T-cell (primary cell): ENCODE results near the gene SRPK3. TPM values are rescaled to one million over a fixed set of nuclear protein-coding genes. Genes with fewer than 3 reads are reported as not detected.

Experiments used
- ATAC-seq, 4 experiments: fragments of 200-7000 bp in 3 of 4; fragments of 150-1000 bp in 1 of 4; cut with Tn5 transposase; replicated peaks in 1 of 4; 1 replicate in 3 of 4; 2 replicates in 1 of 4; pipeline ENCODE4 v1.10.0; 2021; ENCODE audit warnings: moderate library complexity in 3 of 4, mild to moderate bottlenecking in 2 of 4, moderate number of reproducible peaks in 1 of 4
- CTCF ChIA-PET, 2 donors: fragments of 300-600 bp; sonication (Branson Sonifier 250); formaldehyde crosslinking; loops; one replicate each; lab custom pipeline; 2022; ENCODE audit warnings: antibody characterized with exemption in 2 of 2; lab: Charles Lee
- POLR2A ChIA-PET, 2 donors: fragments of 300-600 bp; sonication (Branson Sonifier 250); formaldehyde crosslinking; loops; one replicate each; lab custom pipeline; 2022; ENCODE audit warnings: antibody characterized with exemption in 2 of 2; lab: Charles Lee
- DNase-seq, 35 experiments: peaks; one replicate each; pipeline versions ENCODE4 v3.0.0 to v3.0.0-alpha.2; 2013 to 2023
- H3K27ac ChIP-seq: one replicate; pipeline ENCODE4 v1.5.1; 2013; ENCODE audit warnings: low read length
- H3K27me3 ChIP-seq, 2 experiments: replicated peaks in 1 of 2; 1 replicate in 1 of 2; 2 replicates in 1 of 2; pipeline versions ENCODE4 v1.6.1 to v1.7.0; 2013; ENCODE audit warnings: low read length in 1 of 2, mixed read lengths in 1 of 2; ENCODE audit not compliant: control insufficient read depth in 2 of 2, insufficient read depth in 2 of 2; ENCODE audit errors: extremely low read depth in 1 of 2
- H3K36me3 ChIP-seq, 2 donors: 1 replicate in 1 of 2; 2 replicates in 1 of 2; pipeline versions ENCODE4 v1.6.1 to v1.7.0; 2013; ENCODE audit warnings: low read length in 1 of 2; ENCODE audit not compliant: control insufficient read depth in 2 of 2, insufficient read depth in 1 of 2; ENCODE audit errors: extremely low read depth in 1 of 2
- H3K4me1 ChIP-seq, 2 experiments: 1 replicate in 1 of 2; 2 replicates in 1 of 2; pipeline versions ENCODE4 v1.6.1 to v1.7.0; 2013; ENCODE audit warnings: low read length in 2 of 2, mixed read lengths in 1 of 2; ENCODE audit not compliant: insufficient read depth in 2 of 2, control insufficient read depth in 1 of 2; ENCODE audit errors: extremely low read depth in 1 of 2
- H3K4me3 ChIP-seq, 2 donors: 1 replicate in 1 of 2; 2 replicates in 1 of 2; pipeline versions ENCODE4 v1.5.1 to v1.7.0; 2013; ENCODE audit warnings: mild to moderate bottlenecking in 2 of 2, low read length in 1 of 2, moderate library complexity in 1 of 2; ENCODE audit not compliant: control insufficient read depth in 1 of 2; ENCODE audit errors: extremely low read depth in 1 of 2
- H3K9me3 ChIP-seq: 2 replicates; pipeline ENCODE4 v1.7.0; 2013
- H3K27ac Mint-ChIP-seq, 2 donors: one replicate each; pipeline ENCODE4 v1.8.0; 2020 to 2021; ENCODE audit warnings: mild to moderate bottlenecking in 2 of 2, mixed read lengths in 2 of 2
- H3K27me3 Mint-ChIP-seq, 2 donors: one replicate each; pipeline ENCODE4 v1.8.0; 2021 to 2022; ENCODE audit warnings: mixed read lengths in 2 of 2
- H3K36me3 Mint-ChIP-seq: one replicate; pipeline ENCODE4 v1.8.0; 2021; ENCODE audit warnings: mixed read lengths
- H3K4me1 Mint-ChIP-seq, 3 donors: one replicate each; pipeline ENCODE4 v1.8.0; 2020 to 2022; ENCODE audit warnings: mixed read lengths in 3 of 3, mild to moderate bottlenecking in 1 of 3
- H3K4me3 Mint-ChIP-seq, 3 donors: one replicate each; pipeline ENCODE4 v1.8.0; 2020 to 2022; ENCODE audit warnings: mild to moderate bottlenecking in 3 of 3, mixed read lengths in 3 of 3, moderate library complexity in 3 of 3
- H3K9me3 Mint-ChIP-seq, 3 donors: one replicate each; pipeline ENCODE4 v1.8.0; 2020 to 2022; ENCODE audit warnings: mixed read lengths in 3 of 3
- WGBS: methylation state at CpG from one replicate; pipeline ENCODE4 v1.1.5; 2013; ENCODE audit warnings: missing lambda C conversion rate; ENCODE audit not compliant: insufficient coverage; 5-methylcytosine and 5-hydroxymethylcytosine counted together
- total RNA-seq, 35 experiments: library from RNA in 6 of 35; stranded (reverse) in 6 of 35; fragments of 120-200 nt in 1 of 35; gene quantifications; one replicate each; pipeline versions ENCODE4 v1.2.1 to v1.2.4 and lab custom pipeline; 2013 to 2026

Gene SRPK3
- total RNA-seq, 5 donors from 2014 or later (not counting 1 experiment from before 2014, with no cell fraction given): not detected

- H3K27me3 Mint-ChIP-seq: no peaks in the 10 kb centered on the region
- no peak overlapping the region for H3K4me3 ChIP-seq
- no peak overlapping the region for H3K4me3 Mint-ChIP-seq
- H3K4me1 Mint-ChIP-seq: no peaks in the 10 kb centered on the region
- no peaks in the 10 kb centered on the region for H3K36me3 Mint-ChIP-seq
- peaks cover 0 to 10% of the 10 kb centered on the region in 2 experiments for H3K27me3 ChIP-seq
- no peak overlapping the region for H3K27ac ChIP-seq
- POLR2A ChIA-PET: no interaction called here
- H3K9me3 Mint-ChIP-seq: no peaks in the 10 kb centered on the region
- peaks cover 0 to 4% of the 10 kb centered on the region in 2 experiments for H3K4me1 ChIP-seq
- no peaks in the 10 kb centered on the region for H3K9me3 ChIP-seq
- no peaks in the 10 kb centered on the region for H3K36me3 ChIP-seq
- DNase-seq (no peak), ATAC-seq (no peak)
- H3K27ac Mint-ChIP-seq: no peak overlapping the region
- CTCF ChIA-PET: interaction anchor here in 1 of 2 donors (0.7 kb wide), 1 partner anchor 10 kb away, joined by 3 read pairs; no protein-coding TSS in a partner anchor
- 100% methylated on average over 3 of the region's 23 CpGs for WGBS
Observed at GRCh38 chrX:153773218-153773611, 7.6 kb upstream of the SRPK3 start.

- H3K4me3 Mint-ChIP-seq: no peak overlapping the region
- POLR2A ChIA-PET: no interaction called here
Observed at GRCh38 chrX:153773741-153774575, 6.9 kb upstream of the SRPK3 start.

DNA sequence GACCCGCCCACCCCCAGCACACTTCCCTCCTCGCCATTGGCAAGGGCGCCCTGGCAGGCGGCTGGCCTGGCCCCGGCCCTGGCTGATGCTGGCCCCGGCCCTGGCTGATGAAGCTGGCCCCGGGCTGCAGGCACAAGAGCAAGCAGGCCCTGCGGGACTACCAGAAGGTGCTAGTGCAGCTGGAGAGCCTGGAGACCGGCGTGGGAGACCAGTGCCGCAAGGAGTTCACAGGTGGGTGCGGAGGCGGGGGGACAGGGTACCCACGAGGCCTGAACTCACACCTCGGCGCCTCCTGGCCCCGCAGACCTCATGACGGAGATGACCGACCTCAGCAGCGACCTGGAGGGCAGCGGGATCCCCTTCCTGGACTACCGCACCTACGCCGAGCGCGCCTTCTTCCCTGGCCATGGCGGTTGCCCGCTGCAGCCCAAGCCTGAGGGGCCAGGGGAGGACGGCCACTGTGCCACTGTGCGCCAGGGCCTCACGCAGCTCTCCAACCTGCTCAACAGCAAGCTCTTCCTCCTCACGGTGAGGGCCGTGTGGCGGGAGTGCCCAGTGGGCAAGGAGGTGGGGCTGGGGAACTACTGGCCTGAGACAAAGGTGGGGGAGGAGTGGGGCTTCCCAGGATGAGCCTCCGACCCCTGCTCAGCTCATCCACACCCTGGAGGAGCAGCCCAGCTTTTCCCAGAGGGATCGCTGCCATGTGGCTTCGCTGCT lies 6.1 kb upstream of the SRPK3 start:
- H3K27me3 Mint-ChIP-seq: peaks cover 0 to 1% of the 10 kb centered on the region in 2 donors
- Histone ChIP-seq H3K27me3 (peaks cover 0 to 19% of the 10 kb centered on the region in 2 experiments), H3K36me3 (no peaks in the 10 kb centered on the region), H3K9me3 (no peaks in the 10 kb centered on the region), H3K4me3 (no peak overlapping the region), H3K4me1 (no peaks in the 10 kb centered on the region), H3K27ac (no peak overlapping the region)
- peaks cover 0 to under 1% (median 0%) of the 10 kb centered on the region in 3 donors for H3K4me1 Mint-ChIP-seq
- ChIA-PET CTCF (interaction anchor here in 1 of 2 donors (1.1 kb wide), 1 partner anchor 11 kb away, joined by 3 read pairs; no protein-coding TSS in a partner anchor), POLR2A (no interaction called here)
- H3K36me3 Mint-ChIP-seq: no peaks in the 10 kb centered on the region
- no peak overlapping the region for H3K4me3 Mint-ChIP-seq
- H3K9me3 Mint-ChIP-seq: no peaks in the 10 kb centered on the region
- peak in 1 of 35 experiments; percentile 0 for DNase-seq
- no peak overlapping the region for H3K27ac Mint-ChIP-seq
- 100% methylated on average over 3 of the region's 37 CpGs for WGBS
- no peak for ATAC-seq

More at GRCh38 chrX:153773741-153774575, 6.9 kb upstream of the SRPK3 start:
- ATAC-seq (no peak), DNase-seq (no peak)
- Histone ChIP-seq H3K27ac (no peak overlapping the region), H3K36me3 (no peaks in the 10 kb centered on the region), H3K27me3 (peaks cover 0 to 15% of the 10 kb centered on the region in 2 experiments), H3K4me1 (no peaks in the 10 kb centered on the region), H3K9me3 (no peaks in the 10 kb centered on the region), H3K4me3 (no peak overlapping the region)
- H3K27ac Mint-ChIP-seq: no peak overlapping the region
- no peaks in the 10 kb centered on the region for H3K4me1 Mint-ChIP-seq
- 91% methylated on average over 23 of the region's 48 CpGs for WGBS
- H3K27me3 Mint-ChIP-seq: no peaks in the 10 kb centered on the region
- H3K36me3 Mint-ChIP-seq: no peaks in the 10 kb centered on the region
- CTCF ChIA-PET: no interaction called here
- no peaks in the 10 kb centered on the region for H3K9me3 Mint-ChIP-seq

DNA sequence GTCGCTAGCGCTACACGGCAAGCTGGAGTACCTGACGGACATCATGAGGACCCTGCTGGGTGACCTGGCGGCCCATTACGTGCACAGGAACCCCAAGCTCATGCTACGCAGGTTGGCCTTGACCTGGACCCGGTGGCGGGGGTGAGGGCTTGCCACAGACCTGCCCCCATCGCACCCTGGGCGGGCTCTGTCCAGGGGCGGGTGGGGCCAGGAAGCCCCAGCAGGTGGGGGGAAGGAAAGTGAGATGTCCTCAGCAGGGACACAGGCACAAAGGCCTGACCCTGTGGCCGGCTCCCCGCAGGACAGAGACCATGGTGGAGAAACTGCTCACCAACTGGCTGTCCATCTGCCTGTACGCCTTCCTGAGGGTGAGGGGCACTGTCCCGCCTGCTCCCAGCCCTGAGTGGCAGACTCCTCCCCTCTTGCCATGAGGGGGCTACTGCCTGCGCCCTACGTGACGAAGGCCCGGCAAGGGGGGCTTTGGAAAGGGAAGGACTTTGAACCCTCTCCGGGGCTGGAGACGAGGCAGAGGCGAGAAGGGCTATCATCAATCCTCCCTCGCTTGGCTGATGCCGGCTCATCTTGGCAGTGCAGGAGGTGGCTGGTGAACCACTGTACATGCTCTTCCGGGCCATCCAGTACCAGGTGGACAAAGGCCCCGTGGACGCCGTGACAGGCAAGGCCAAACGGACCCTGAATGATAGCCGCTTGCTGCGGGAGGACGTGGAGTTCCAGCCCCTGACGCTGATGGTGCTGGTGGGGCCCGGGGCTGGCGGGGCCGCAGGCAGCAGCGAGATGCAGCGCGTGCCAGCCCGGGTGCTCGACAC lies 5.3 kb upstream of the SRPK3 start:
- WGBS: 91% methylated on average over 26 of the region's 42 CpGs
- H3K4me3 Mint-ChIP-seq: no peak overlapping the region
- peaks cover 7 to 8% of the 10 kb centered on the region in 2 donors for H3K27me3 Mint-ChIP-seq
- no peaks in the 10 kb centered on the region for H3K9me3 Mint-ChIP-seq
- Histone ChIP-seq H3K9me3 (no peaks in the 10 kb centered on the region), H3K4me3 (no peak overlapping the region), H3K36me3 (no peaks in the 10 kb centered on the region), H3K27ac (no peak overlapping the region), H3K4me1 (peaks cover 0 to 5% of the 10 kb centered on the region in 2 experiments), H3K27me3 (peaks cover 0 to 27% of the 10 kb centered on the region in 2 experiments)
- no peak overlapping the region for H3K27ac Mint-ChIP-seq
- ChIA-PET POLR2A (no interaction called here), CTCF (interaction anchor here in 1 of 2 donors (1.1 kb wide), 1 partner anchor 12 kb away, joined by 3 read pairs; no protein-coding TSS in a partner anchor)
- ATAC-seq (no peak), DNase-seq (peak in 1 of 35 experiments; percentile 2)
- peaks cover 3 to 7% (median 7%) of the 10 kb centered on the region in 3 donors for H3K4me1 Mint-ChIP-seq
- H3K36me3 Mint-ChIP-seq: no peaks in the 10 kb centered on the region

GRCh38 chrX:153776120-153776599 lies 4.7 kb upstream of the SRPK3 start:
- ATAC-seq (no peak), DNase-seq (no peak)
- WGBS: no CpG with 5 or more reads among the region's 20 CpGs

More at GRCh38 chrX:153776120-153776599, 4.7 kb upstream of the SRPK3 start:
- Histone ChIP-seq H3K4me3 (no peak overlapping the region), H3K4me1 (peaks cover 0 to 8% of the 10 kb centered on the region in 2 experiments), H3K27ac (no peak overlapping the region), H3K36me3 (no peaks in the 10 kb centered on the region), H3K9me3 (no peaks in the 10 kb centered on the region), H3K27me3 (peaks cover 0 to 30% of the 10 kb centered on the region in 2 experiments)
- Mint-ChIP-seq H3K36me3 (no peaks in the 10 kb centered on the region), H3K27me3 (peaks cover 7 to 8% of the 10 kb centered on the region in 2 donors), H3K27ac (no peak overlapping the region), H3K4me1 (peaks cover 3 to 7% (median 7%) of the 10 kb centered on the region in 3 donors), H3K9me3 (no peaks in the 10 kb centered on the region), H3K4me3 (no peak overlapping the region)
- CTCF ChIA-PET: no interaction called here
- POLR2A ChIA-PET: no interaction called here
